Lung (tissue), 16 donors: Measurements from ENCODE around the gene GHRL. TPM values are rescaled to one million over a fixed set of nuclear protein-coding genes. Genes with fewer than 3 reads are reported as not detected.

Source experiments
- ATAC-seq: fragments of 200-7000 bp; cut with Tn5 transposase; one replicate; pipeline ENCODE4 v1.9.1; 2020; ENCODE audit warnings: moderate number of reproducible peaks; ENCODE audit not compliant: insufficient read depth, low FRiP score
- DNase-seq, 3 donors: peaks; one replicate each; pipeline ENCODE4 v3.0.0-alpha.2; 2013 to 2017
- H3K27ac ChIP-seq, 2 donors: one replicate each; pipeline ENCODE4 v1.5.1; 2013; ENCODE audit warnings: mild to moderate bottlenecking in 2 of 2, moderate library complexity in 2 of 2, control low read depth in 1 of 2, inconsistent platforms in 1 of 2, low read depth in 1 of 2, low read length in 1 of 2
- H3K27me3 ChIP-seq, 3 donors: one replicate each; pipeline ENCODE4 v1.5.1; 2013; ENCODE audit warnings: low read length in 2 of 3; ENCODE audit not compliant: control insufficient read depth in 3 of 3, insufficient read depth in 3 of 3
- H3K36me3 ChIP-seq, 4 donors: one replicate each; pipeline ENCODE4 v1.5.1; 2013; ENCODE audit warnings: low read length in 4 of 4, mild to moderate bottlenecking in 1 of 4, moderate library complexity in 1 of 4; ENCODE audit not compliant: control insufficient read depth in 4 of 4, insufficient read depth in 4 of 4
- H3K4me1 ChIP-seq, 5 donors: one replicate each; pipeline ENCODE4 v1.5.1; 2013; ENCODE audit warnings: low read length in 5 of 5, mild to moderate bottlenecking in 2 of 5, moderate library complexity in 1 of 5; ENCODE audit not compliant: control insufficient read depth in 5 of 5, insufficient read depth in 5 of 5
- H3K4me3 ChIP-seq: one replicate; pipeline ENCODE4 v1.5.1; 2013; ENCODE audit warnings: mild to moderate bottlenecking, control low read depth, moderate library complexity
- H3K9ac ChIP-seq, 2 donors: one replicate each; pipeline ENCODE4 v1.5.1; 2013; ENCODE audit warnings: low read length in 2 of 2, control low read depth in 1 of 2; ENCODE audit not compliant: insufficient read depth in 1 of 2
- H3K9me3 ChIP-seq, 4 donors: one replicate each; pipeline ENCODE4 v1.5.1; 2013; ENCODE audit warnings: low read length in 3 of 4, mild to moderate bottlenecking in 1 of 4, moderate library complexity in 1 of 4; ENCODE audit not compliant: control insufficient read depth in 4 of 4, insufficient read depth in 3 of 4
- CTCF ChIP-seq: IDR thresholded peaks from 2 replicates; pipeline ENCODE4 v1.5.1; 2012; ENCODE audit warnings: mild to moderate bottlenecking; ENCODE audit errors: control extremely low read depth, extremely low read depth
- WGBS, 2 donors: extraction: QIAGEN DNeasy Blood & Tissue Kit; methylation state at CpG; one replicate each; pipeline ENCODE4 v1.1.7; 2013; 5-methylcytosine and 5-hydroxymethylcytosine counted together
- long read RNA-seq, 5 donors: transcript quantifications; one replicate each; lab custom pipeline, GENCODE V29; 2026
- polyA plus RNA-seq, 2 donors: library from polyadenylated mRNA; stranded (reverse); fragments of 200-250 nt; gene quantifications; one replicate each; pipeline ENCODE4 v1.2.1, GENCODE V29; 2013
- total RNA-seq, 2 donors: library from RNA; depleted of rRNA in 1 of 2; stranded (reverse); fragments of >200 nt in 1 of 2; gene quantifications; one replicate each; pipeline ENCODE4 v1.2.1, GENCODE V29; 2014 to 2021
- donor health status: control.
- donor health status: control.
- donor health status: Bipolar disorder and iron deficiency.
- donor health status: healthy.
- donor health status: DM: yes; HTN: yes; CAD: no.

GHRL gene
- total RNA-seq (10 to 100 TPM in 1 of 2 donors, 1 to 10 TPM in 1; 7.6 to 28.2 TPM), polyA plus RNA-seq (10 to 100 TPM in 1 of 2 donors, 1 to 10 TPM in 1; 5.4 to 13.7 TPM)
- long read RNA-seq, donor 1, transcript GHRL-214 (4 exons, 656 nt): major isoform, 23 of 86 reads
- long read RNA-seq, donor 1, partial matches to known transcripts: 63 of 86 reads
- long read RNA-seq, donor 1, other reads (novel, unspliced or antisense): 0 of 86 reads
- long read RNA-seq, donor 2, transcript GHRL-214 (4 exons, 656 nt): major isoform, 12 of 41 reads
- long read RNA-seq, donor 2, partial matches to known transcripts: 29 of 41 reads
- long read RNA-seq, donor 2, other reads (novel, unspliced or antisense): 0 of 41 reads
- long read RNA-seq, donor 3, transcript GHRL-214 (4 exons, 656 nt): major isoform, 14 of 50 reads
- long read RNA-seq, donor 3, partial matches to known transcripts: 36 of 50 reads
- long read RNA-seq, donor 3, other reads (novel, unspliced or antisense): 0 of 50 reads
- long read RNA-seq, donor 4, transcript GHRL-214 (4 exons, 656 nt): major isoform, 23 of 83 reads
- long read RNA-seq, donor 4, partial matches to known transcripts: 59 of 83 reads
- long read RNA-seq, donor 4, other reads (novel, unspliced or antisense): 0 of 83 reads
- long read RNA-seq, donor 5, transcript GHRL-214 (4 exons, 656 nt): major isoform, 24 of 94 reads
- long read RNA-seq, donor 5, partial matches to known transcripts: 69 of 94 reads
- long read RNA-seq, donor 5, other reads (novel, unspliced or antisense): 0 of 94 reads

- peak within 1 kb of the TSS in 1 of 2 donors; percentile 65 for H3K27ac ChIP-seq
- peaks cover 0 to 4% (median 0%) of the 10 kb centered on the region in 5 donors for H3K4me1 ChIP-seq
- ATAC-seq (no peak), DNase-seq (no peak)
- no peak within 1 kb of the TSS for H3K9ac ChIP-seq
- H3K27me3 ChIP-seq: no peaks in the 10 kb centered on the region
- WGBS, 2 donors: 15 to 33% methylated on average over 12 of the region's 12 CpGs
- H3K36me3 ChIP-seq: peaks cover 0 to 19% (median 5%) of the 10 kb centered on the region in 4 donors
- H3K9me3 ChIP-seq: no peaks in the 10 kb centered on the region
- H3K4me3 ChIP-seq: no peak within 1 kb of the TSS
- TF ChIP-seq CTCF: no peak
Observed at GRCh38 chr3:10292505-10293419, at the start of gene GHRL. Gene GHRL, minus strand, starts transcription at chr3:10292947. Its CDS starts 2,767 bp downstream, at chr3:10290180.

- ATAC-seq: no peak
- 76 to 86% methylated on average over 7 of the region's 7 CpGs for WGBS, 2 donors
- TF ChIP-seq CTCF: no peak
Observed at GRCh38 chr3:10341901-10342398, 49.2 kb upstream of the GHRL start.

GRCh38 chr3:10340476-10340875, 47.7 kb upstream of the GHRL start:
- no peak overlapping the region for H3K27ac ChIP-seq
- ATAC-seq: no peak
- WGBS, 2 donors: 90 to 95% methylated on average over 18 of the region's 18 CpGs
- no peak overlapping the region for H3K9ac ChIP-seq
- no peaks in the 10 kb centered on the region for H3K9me3 ChIP-seq
- no peak for TF ChIP-seq CTCF
- no peak overlapping the region for H3K4me3 ChIP-seq
- no peak for DNase-seq
- H3K27me3 ChIP-seq: no peaks in the 10 kb centered on the region
- no peaks in the 10 kb centered on the region for H3K36me3 ChIP-seq
- H3K4me1 ChIP-seq: peaks cover 0 to 2% (median 0%) of the 10 kb centered on the region in 5 donors

More at GRCh38 chr3:10341901-10342398, 49.2 kb upstream of the GHRL start:
- Histone ChIP-seq H3K27ac (no peak overlapping the region), H3K9ac (no peak overlapping the region), H3K27me3 (no peaks in the 10 kb centered on the region), H3K4me1 (no peaks in the 10 kb centered on the region), H3K36me3 (no peaks in the 10 kb centered on the region), H3K9me3 (no peaks in the 10 kb centered on the region), H3K4me3 (no peak overlapping the region)
- no peak for DNase-seq
